ENCODE results near the gene CPAMD8. TPM values are rescaled to one million over a fixed set of nuclear protein-coding genes. Genes with fewer than 3 reads are reported as not detected.
"Not testable (repeated sequence)": the region's sequence is repeated elsewhere in the genome, so short reads cannot be mapped to it uniquely, and the experiment has no call there.

Gene CPAMD8
- total RNA-seq, 2 experiments from 2014 or later = 0.32 to 1.2 TPM

DNA sequence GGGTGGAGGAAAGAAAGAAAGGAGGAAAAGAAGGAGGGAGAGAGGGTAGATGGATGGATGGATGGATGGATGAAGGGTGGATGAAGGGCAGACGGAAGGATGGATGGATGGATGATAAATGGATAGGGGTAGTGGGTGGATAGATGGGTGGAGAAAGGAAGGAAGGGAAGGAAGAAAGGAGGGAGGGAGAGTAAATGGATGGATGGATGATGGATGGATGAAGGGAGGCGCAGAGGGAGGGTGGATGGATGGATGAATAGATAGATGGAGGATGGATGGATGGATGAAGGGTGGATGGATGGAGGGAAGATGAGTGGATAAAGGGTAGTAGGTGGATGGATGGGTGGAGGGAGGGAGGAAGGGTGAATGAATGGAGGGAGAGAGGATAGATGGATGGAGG is 41.2 kb downstream of the CPAMD8 start:
- TF ChIP-seq, protein P1, sequence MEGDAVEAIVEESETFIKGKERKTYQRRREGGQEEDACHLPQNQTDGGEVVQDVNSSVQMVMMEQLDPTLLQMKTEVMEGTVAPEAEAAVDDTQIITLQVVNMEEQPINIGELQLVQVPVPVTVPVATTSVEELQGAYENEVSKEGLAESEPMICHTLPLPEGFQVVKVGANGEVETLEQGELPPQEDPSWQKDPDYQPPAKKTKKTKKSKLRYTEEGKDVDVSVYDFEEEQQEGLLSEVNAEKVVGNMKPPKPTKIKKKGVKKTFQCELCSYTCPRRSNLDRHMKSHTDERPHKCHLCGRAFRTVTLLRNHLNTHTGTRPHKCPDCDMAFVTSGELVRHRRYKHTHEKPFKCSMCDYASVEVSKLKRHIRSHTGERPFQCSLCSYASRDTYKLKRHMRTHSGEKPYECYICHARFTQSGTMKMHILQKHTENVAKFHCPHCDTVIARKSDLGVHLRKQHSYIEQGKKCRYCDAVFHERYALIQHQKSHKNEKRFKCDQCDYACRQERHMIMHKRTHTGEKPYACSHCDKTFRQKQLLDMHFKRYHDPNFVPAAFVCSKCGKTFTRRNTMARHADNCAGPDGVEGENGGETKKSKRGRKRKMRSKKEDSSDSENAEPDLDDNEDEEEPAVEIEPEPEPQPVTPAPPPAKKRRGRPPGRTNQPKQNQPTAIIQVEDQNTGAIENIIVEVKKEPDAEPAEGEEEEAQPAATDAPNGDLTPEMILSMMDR (conservative IDR thresholded peaks at IDR 0.05; ENCODE audit: low read length) = no peak
- no peak for TF ChIP-seq EZH2phosphoT487 (IDR thresholded peaks at IDR 0.05; ENCODE audit: borderline replicate concordance, low read depth, low read length)
- H3K27ac ChIP-seq (ENCODE audit: low read depth, low read length, poor library complexity, severe bottlenecking) = no peak overlapping the region
- intact Hi-C loops (cut with micrococcal nuclease; ENCODE audit: unreplicated experiment) = no loop called here
- no peaks in the 10 kb centered on the region for H3K4me1 ChIP-seq (ENCODE audit: insufficient read depth, low read length, poor library complexity, severe bottlenecking)
- ChIA-PET POLR2A (no interaction called here), CTCF (ENCODE audit: unreplicated experiment) (no interaction called here)
- no peaks in the 10 kb centered on the region for H4K20me1 ChIP-seq (ENCODE audit: insufficient read depth, low read length)
- H3K9me2 ChIP-seq (ENCODE audit: insufficient read depth, low read length) = no peaks in the 10 kb centered on the region
- H3K9me3 ChIP-seq (ENCODE audit: low read length) = no peaks in the 10 kb centered on the region
- no peak overlapping the region for H2AFZ ChIP-seq (ENCODE audit: low read length)
- DNase-seq (ENCODE audit: low spot score) = no peak
- no TSS peak for BruUV-seq (replicated peaks)
- H3K4me3 ChIP-seq (ENCODE audit: low read depth, low read length, poor library complexity, severe bottlenecking) = no peak overlapping the region
- H3K4me2 ChIP-seq (ENCODE audit: low read length) = no peak overlapping the region
- no peaks in the 10 kb centered on the region for H3K36me3 ChIP-seq (ENCODE audit: insufficient read depth, low read length)
- no peaks in the 10 kb centered on the region for H3K79me2 ChIP-seq (ENCODE audit: insufficient read depth, low read depth, low read length)

DNA sequence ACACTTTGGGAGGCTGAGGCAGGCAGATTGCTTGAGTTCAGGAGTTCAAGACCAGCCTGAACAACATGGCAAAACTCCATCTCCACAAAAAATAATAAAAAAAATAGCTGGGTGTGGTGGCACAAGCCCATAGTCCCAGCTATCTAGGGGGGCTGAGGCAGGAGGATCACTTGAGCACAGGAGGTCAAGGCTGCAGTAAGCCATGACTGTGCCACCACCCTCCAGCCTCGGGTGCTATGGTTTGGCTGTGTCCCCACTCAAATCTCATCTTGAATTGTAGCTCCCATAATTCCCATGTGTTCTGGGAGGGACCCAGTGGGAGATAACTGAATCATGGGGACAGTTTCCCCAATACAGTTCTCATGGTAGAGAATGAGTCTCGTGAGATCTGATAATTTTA is 44.0 kb downstream of the CPAMD8 start:
- POLR2A ChIA-PET; DNase-seq (ENCODE audit: low spot score); H4K20me1 ChIP-seq (ENCODE audit: insufficient read depth, low read length); BruUV-seq (replicated peaks); H3K27ac ChIP-seq (ENCODE audit: low read depth, low read length, poor library complexity, severe bottlenecking); H3K79me2 ChIP-seq (ENCODE audit: insufficient read depth, low read depth, low read length); CTCF ChIA-PET (ENCODE audit: unreplicated experiment); H2AFZ ChIP-seq (ENCODE audit: low read length); H3K9me2 ChIP-seq (ENCODE audit: insufficient read depth, low read length); H3K4me3 ChIP-seq (ENCODE audit: low read depth, low read length, poor library complexity, severe bottlenecking); H3K4me1 ChIP-seq (ENCODE audit: insufficient read depth, low read length, poor library complexity, severe bottlenecking); H3K4me2 ChIP-seq (ENCODE audit: low read length); intact Hi-C loops (cut with micrococcal nuclease; ENCODE audit: unreplicated experiment); H3K36me3 ChIP-seq (ENCODE audit: insufficient read depth, low read length); H3K9me3 ChIP-seq (ENCODE audit: low read length): not testable (repeated sequence)

GRCh38 chr19:16978839-16979802 is 47.5 kb downstream of the CPAMD8 start:
- Histone ChIP-seq H3K9me3 (ENCODE audit: low read length) (no peaks in the 10 kb centered on the region), H2AFZ (ENCODE audit: low read length) (no peak overlapping the region), H4K20me1 (ENCODE audit: insufficient read depth, low read length) (no peaks in the 10 kb centered on the region), H3K27ac (ENCODE audit: low read depth, low read length, poor library complexity, severe bottlenecking) (no peak overlapping the region), H3K4me2 (ENCODE audit: low read length) (no peak overlapping the region), H3K4me1 (ENCODE audit: insufficient read depth, low read length, poor library complexity, severe bottlenecking) (no peaks in the 10 kb centered on the region), H3K4me3 (ENCODE audit: low read depth, low read length, poor library complexity, severe bottlenecking) (no peak overlapping the region), H3K79me2 (ENCODE audit: insufficient read depth, low read depth, low read length) (no peaks in the 10 kb centered on the region), H3K36me3 (ENCODE audit: insufficient read depth, low read length) (no peaks in the 10 kb centered on the region), H3K9me2 (ENCODE audit: insufficient read depth, low read length) (no peaks in the 10 kb centered on the region)
- TF ChIP-seq EZH2phosphoT487 (IDR thresholded peaks at IDR 0.05; ENCODE audit: borderline replicate concordance, low read depth, low read length) = no peak
- TF ChIP-seq, protein P1 (conservative IDR thresholded peaks at IDR 0.05; ENCODE audit: low read length) = no peak
- intact Hi-C loops (cut with micrococcal nuclease; ENCODE audit: unreplicated experiment) = no loop called here
- DNase-seq (ENCODE audit: low spot score) = no peak
- BruUV-seq (replicated peaks) = no TSS peak
- ChIA-PET CTCF (ENCODE audit: unreplicated experiment) (no interaction called here), POLR2A (no interaction called here)
